Activated T-cell treated with anti-CD3 and anti-CD28 coated beads, Interleukin-2, amount 50 U/mL, for 24 hours (primary cell): ENCODE results near the gene CELF1.
"Not testable (repeated sequence)": the region's sequence is repeated elsewhere in the genome, so short reads cannot be mapped to it uniquely, and the experiment has no call there.

Source experiments
- DNase-seq: peaks from one replicate; pipeline ENCODE4 v3.0.0-alpha.2; 2020
- H3K27ac Mint-ChIP-seq: 2 replicates; pipeline ENCODE4 v1.8.0; 2020; ENCODE audit warnings: mild to moderate bottlenecking, mixed read lengths
- H3K27me3 Mint-ChIP-seq: 2 replicates; pipeline ENCODE4 v1.8.0; 2020; ENCODE audit warnings: mixed read lengths
- H3K36me3 Mint-ChIP-seq: 2 replicates; pipeline ENCODE4 v1.8.0; 2020; ENCODE audit warnings: low read depth, mixed read lengths
- H3K4me1 Mint-ChIP-seq: 2 replicates; pipeline ENCODE4 v1.8.0; 2020; ENCODE audit warnings: low read depth, mixed read lengths
- H3K4me3 Mint-ChIP-seq: 2 replicates; pipeline ENCODE4 v1.8.0; 2020; ENCODE audit warnings: mild to moderate bottlenecking, moderate library complexity, mixed read lengths
- H3K9me3 Mint-ChIP-seq: 2 replicates; pipeline ENCODE4 v1.8.0; 2020; ENCODE audit warnings: mixed read lengths

Gene CELF1

GRCh38 chr11:47538741-47539565 lies 14.0 kb downstream of the CELF1 start:
- Mint-ChIP-seq H3K36me3 (peaks cover 64% of the 10 kb centered on the region), H3K4me1 (peaks cover 73% of the 10 kb centered on the region), H3K27me3 (no peaks in the 10 kb centered on the region), H3K4me3 (no peak overlapping the region), H3K9me3 (no peaks in the 10 kb centered on the region), H3K27ac (peak overlapping the region; percentile 97)
- DNase-seq = no peak

GRCh38 chr11:47536915-47537314 lies 16.0 kb downstream of the CELF1 start:
- Mint-ChIP-seq H3K4me1 (peaks cover 68% of the 10 kb centered on the region), H3K4me3 (no peak overlapping the region), H3K36me3 (peaks cover 67% of the 10 kb centered on the region), H3K27ac (no peak overlapping the region), H3K9me3 (no peaks in the 10 kb centered on the region), H3K27me3 (no peaks in the 10 kb centered on the region)
- DNase-seq = no peak

- H3K27me3 Mint-ChIP-seq = no peaks in the 10 kb centered on the region
- H3K36me3 Mint-ChIP-seq = peaks cover 64% of the 10 kb centered on the region
- H3K27ac Mint-ChIP-seq = peak overlapping the region; percentile 72
- DNase-seq = no peak
- no peaks in the 10 kb centered on the region for H3K9me3 Mint-ChIP-seq
- H3K4me1 Mint-ChIP-seq = peaks cover 61% of the 10 kb centered on the region
- no peak overlapping the region for H3K4me3 Mint-ChIP-seq
These were observed 18.2 kb downstream of the CELF1 start for GRCh38 chr11:47534704-47535251.

GRCh38 chr11:47533690-47534151 lies 19.2 kb downstream of the CELF1 start:
- Mint-ChIP-seq H3K36me3 (peaks cover 62% of the 10 kb centered on the region), H3K4me3 (no peak overlapping the region), H3K4me1 (peaks cover 54% of the 10 kb centered on the region), H3K9me3 (no peaks in the 10 kb centered on the region), H3K27me3 (no peaks in the 10 kb centered on the region), H3K27ac (peak overlapping the region; percentile 61)
- no peak for DNase-seq

- Mint-ChIP-seq H3K27me3 (no peaks in the 10 kb centered on the region), H3K27ac (peak overlapping the region; percentile 71), H3K9me3 (no peaks in the 10 kb centered on the region), H3K36me3 (peaks cover 62% of the 10 kb centered on the region), H3K4me3 (no peak overlapping the region), H3K4me1 (peaks cover 54% of the 10 kb centered on the region)
- no peak for DNase-seq
These were observed 20.2 kb downstream of the CELF1 start for GRCh38 chr11:47532597-47533213.

- H3K27me3 Mint-ChIP-seq = no peaks in the 10 kb centered on the region
- H3K4me3 Mint-ChIP-seq = no peak overlapping the region
- H3K27ac Mint-ChIP-seq = peak overlapping the region; percentile 66
- H3K36me3 Mint-ChIP-seq = peaks cover 55% of the 10 kb centered on the region
- H3K4me1 Mint-ChIP-seq = peaks cover 55% of the 10 kb centered on the region
- no peak for DNase-seq
- H3K9me3 Mint-ChIP-seq = no peaks in the 10 kb centered on the region
These were observed 21.3 kb downstream of the CELF1 start for GRCh38 chr11:47531666-47532065.

- H3K4me3 Mint-ChIP-seq, DNase-seq, H3K9me3 Mint-ChIP-seq, H3K27me3 Mint-ChIP-seq: not testable (repeated sequence)
- peaks cover 55% of the 10 kb centered on the region for H3K36me3 Mint-ChIP-seq
- H3K27ac Mint-ChIP-seq = peak overlapping the region; percentile 63
- H3K4me1 Mint-ChIP-seq = peaks cover 59% of the 10 kb centered on the region
These were observed 22.2 kb downstream of the CELF1 start for GRCh38 chr11:47530721-47531120.

GRCh38 chr11:47529951-47530350 lies 23.0 kb downstream of the CELF1 start:
- Mint-ChIP-seq H3K9me3 (no peaks in the 10 kb centered on the region), H3K27me3 (no peaks in the 10 kb centered on the region), H3K4me3 (no peak overlapping the region), H3K36me3 (peaks cover 55% of the 10 kb centered on the region), H3K27ac (peak overlapping the region; percentile 63), H3K4me1 (peaks cover 64% of the 10 kb centered on the region)
- DNase-seq = no peak

GRCh38 chr11:47527186-47527585 lies 25.7 kb downstream of the CELF1 start:
- Mint-ChIP-seq H3K27ac (peak overlapping the region; percentile 40), H3K4me1 (peaks cover 73% of the 10 kb centered on the region), H3K9me3 (no peaks in the 10 kb centered on the region), H3K4me3 (no peak overlapping the region), H3K36me3 (peaks cover 42% of the 10 kb centered on the region), H3K27me3 (no peaks in the 10 kb centered on the region)
- no peak for DNase-seq

GRCh38 chr11:47526032-47526431 lies 26.9 kb downstream of the CELF1 start:
- not testable (repeated sequence) for DNase-seq, H3K9me3 Mint-ChIP-seq, H3K4me3 Mint-ChIP-seq, H3K27me3 Mint-ChIP-seq
- H3K36me3 Mint-ChIP-seq = peaks cover 40% of the 10 kb centered on the region
- H3K4me1 Mint-ChIP-seq = peaks cover 74% of the 10 kb centered on the region
- peak overlapping the region; percentile 85 for H3K27ac Mint-ChIP-seq

GRCh38 chr11:47524291-47524874 lies 28.5 kb downstream of the CELF1 start:
- Mint-ChIP-seq H3K27me3 (no peaks in the 10 kb centered on the region), H3K27ac (peak overlapping the region; percentile 88), H3K4me3 (peak overlapping the region; percentile 46), H3K4me1 (peaks cover 74% of the 10 kb centered on the region), H3K9me3 (no peaks in the 10 kb centered on the region), H3K36me3 (peaks cover 35% of the 10 kb centered on the region)
- no peak for DNase-seq

- Mint-ChIP-seq H3K9me3 (no peaks in the 10 kb centered on the region), H3K27ac (peak overlapping the region; percentile 88), H3K27me3 (no peaks in the 10 kb centered on the region), H3K4me3 (peak overlapping the region; percentile 46), H3K4me1 (peaks cover 80% of the 10 kb centered on the region), H3K36me3 (peaks cover 35% of the 10 kb centered on the region)
- no peak for DNase-seq
These were observed 29.3 kb downstream of the CELF1 start for GRCh38 chr11:47523490-47524225.

GRCh38 chr11:47518212-47518964 lies 34.5 kb downstream of the CELF1 start:
- DNase-seq = no peak
- Mint-ChIP-seq H3K27me3 (no peaks in the 10 kb centered on the region), H3K4me3 (no peak overlapping the region), H3K9me3 (no peaks in the 10 kb centered on the region), H3K4me1 (peaks cover 80% of the 10 kb centered on the region), H3K36me3 (peaks cover 26% of the 10 kb centered on the region), H3K27ac (peak overlapping the region; percentile 67)
